Measurements from ENCODE around the gene UTP14A.

The UTP14A gene

DNA sequence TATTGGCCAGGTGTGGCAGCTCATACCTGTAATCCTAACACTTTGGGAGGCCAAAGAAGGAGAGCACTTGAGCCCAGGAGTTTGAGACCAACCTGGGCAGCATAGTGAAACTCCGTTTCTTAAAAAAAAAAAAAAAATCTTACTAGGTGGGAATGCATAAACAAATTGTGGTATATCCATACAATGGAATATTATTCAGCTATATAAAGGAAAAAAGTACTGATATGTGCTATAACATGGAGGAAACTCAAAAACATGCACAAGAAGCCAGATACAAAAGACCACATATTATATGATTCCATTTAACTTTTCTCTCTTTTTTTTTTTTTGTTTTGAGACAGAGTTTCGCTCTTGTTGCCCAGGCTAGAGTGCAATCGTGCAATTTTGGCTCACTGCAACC lies 63.0 kb downstream of the UTP14A start:
- TF ChIP-seq, protein P1, sequence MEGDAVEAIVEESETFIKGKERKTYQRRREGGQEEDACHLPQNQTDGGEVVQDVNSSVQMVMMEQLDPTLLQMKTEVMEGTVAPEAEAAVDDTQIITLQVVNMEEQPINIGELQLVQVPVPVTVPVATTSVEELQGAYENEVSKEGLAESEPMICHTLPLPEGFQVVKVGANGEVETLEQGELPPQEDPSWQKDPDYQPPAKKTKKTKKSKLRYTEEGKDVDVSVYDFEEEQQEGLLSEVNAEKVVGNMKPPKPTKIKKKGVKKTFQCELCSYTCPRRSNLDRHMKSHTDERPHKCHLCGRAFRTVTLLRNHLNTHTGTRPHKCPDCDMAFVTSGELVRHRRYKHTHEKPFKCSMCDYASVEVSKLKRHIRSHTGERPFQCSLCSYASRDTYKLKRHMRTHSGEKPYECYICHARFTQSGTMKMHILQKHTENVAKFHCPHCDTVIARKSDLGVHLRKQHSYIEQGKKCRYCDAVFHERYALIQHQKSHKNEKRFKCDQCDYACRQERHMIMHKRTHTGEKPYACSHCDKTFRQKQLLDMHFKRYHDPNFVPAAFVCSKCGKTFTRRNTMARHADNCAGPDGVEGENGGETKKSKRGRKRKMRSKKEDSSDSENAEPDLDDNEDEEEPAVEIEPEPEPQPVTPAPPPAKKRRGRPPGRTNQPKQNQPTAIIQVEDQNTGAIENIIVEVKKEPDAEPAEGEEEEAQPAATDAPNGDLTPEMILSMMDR (IDR thresholded peaks at IDR 0.05; ENCODE audit: borderline replicate concordance, insufficient read depth, low read depth, low read length), result no peak

DNA sequence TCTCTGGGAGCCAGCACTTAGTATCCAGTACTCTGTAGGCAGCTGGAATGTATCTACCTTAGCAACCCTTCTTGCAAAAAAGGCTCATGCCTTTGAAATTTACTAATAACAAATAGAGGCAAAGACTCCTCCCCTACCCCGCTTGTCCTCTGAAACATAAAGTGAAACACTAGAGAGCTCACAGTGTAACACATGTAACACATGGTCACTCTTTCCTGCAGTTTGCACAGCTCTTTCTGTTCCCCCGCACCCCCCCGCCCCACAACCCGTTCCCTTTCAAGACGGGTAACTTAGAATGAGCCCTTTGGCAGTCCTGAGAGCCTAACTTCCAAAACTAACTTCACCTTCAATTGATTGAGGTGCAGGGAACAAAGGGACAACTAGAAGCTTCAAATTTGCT lies 70.5 kb downstream of the UTP14A start:
- H3K4me3 ChIP-seq (ENCODE audit: low read depth, low read length), result no peak overlapping the region
- TF ChIP-seq, protein P1 (IDR thresholded peaks at IDR 0.05; ENCODE audit: borderline replicate concordance, insufficient read depth, low read depth, low read length), result no peak

More for the DNA sequence above, 63.0 kb downstream of the UTP14A start:
- H3K4me3 ChIP-seq (ENCODE audit: low read depth, low read length), result no peak overlapping the region

Data from GM12875 (cell line).